Right lung (tissue), 5 donors: ENCODE data around the gene AKAP6. TPM values are rescaled to one million over a fixed set of nuclear protein-coding genes. Genes with fewer than 3 reads are reported as not detected.

Experiments
- DNase-seq, 2 donors: peaks; one replicate each; pipeline ENCODE4 v3.0.0-alpha.2; 2013
- polyA plus RNA-seq, 5 donors: library from polyadenylated mRNA; unstranded; fragments of 120-200 nt; gene quantifications; one replicate each; pipeline versions ENCODE4 v1.2.1 to v1.2.3, GENCODE V29; 2013; ENCODE audit warnings: inconsistent platforms in 1 of 5, low replicate concordance in 1 of 5; ENCODE audit not compliant: insufficient read length in 5 of 5, insufficient read depth in 1 of 5

Gene AKAP6
- polyA plus RNA-seq, 5 donors, result 3.3 to 6.4 (median 6.1) TPM

DNA sequence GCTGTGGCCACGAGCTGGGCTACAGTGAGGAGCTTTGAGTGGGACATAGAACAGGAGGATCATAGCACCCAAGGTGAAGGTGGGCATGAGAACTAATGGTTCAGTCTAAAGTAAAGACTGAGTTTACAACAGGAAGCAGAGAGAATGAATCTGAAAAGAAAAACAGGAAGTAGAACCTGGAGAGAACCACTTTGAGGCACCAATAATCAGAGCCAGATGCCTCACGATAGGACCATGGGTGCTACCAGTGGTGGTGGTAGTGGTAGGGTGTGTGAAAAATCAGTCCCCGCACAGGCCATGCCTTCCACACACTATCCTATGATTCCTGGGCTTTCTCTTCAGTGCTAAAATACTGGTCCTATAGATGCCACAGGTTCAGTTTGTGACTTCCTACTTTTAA, 293.6 kb downstream of the AKAP6 start:
- DNase-seq, result no peak

DNA sequence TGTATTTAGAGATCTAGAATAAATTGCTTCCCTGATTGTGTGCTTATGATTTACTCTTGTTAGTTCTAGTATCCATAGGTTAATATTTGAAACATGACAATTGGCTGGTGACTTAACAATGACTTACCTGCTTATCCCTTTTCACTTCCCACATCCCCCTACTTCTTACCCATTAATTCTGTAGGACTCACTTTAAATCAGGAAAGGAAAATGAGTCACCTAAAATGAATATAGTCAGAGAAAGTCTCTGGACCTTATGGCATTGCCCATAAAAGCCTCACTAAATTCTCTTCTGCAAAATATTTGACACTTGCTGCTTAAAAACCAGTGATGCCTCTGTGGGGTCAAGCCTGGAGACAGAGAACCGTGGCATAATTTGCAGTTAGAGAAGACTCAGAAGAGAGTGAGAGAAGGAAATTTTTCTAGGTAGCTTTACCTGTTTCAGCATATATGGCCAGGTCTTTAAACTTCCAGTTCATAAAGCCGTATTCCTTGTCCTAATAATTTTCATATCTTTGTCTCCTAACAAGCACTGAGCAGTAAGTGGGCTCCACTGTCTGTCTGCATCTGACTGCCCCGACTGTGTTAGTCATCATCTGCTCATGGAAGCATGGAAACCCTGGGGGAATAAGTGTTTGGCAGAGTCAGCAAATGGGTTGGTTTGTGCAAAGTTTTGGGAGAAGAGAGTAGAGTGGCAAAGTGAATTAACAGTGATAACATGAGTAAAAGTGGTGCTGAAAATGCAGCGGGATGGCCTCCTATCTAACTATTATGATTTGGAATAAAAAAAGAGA, 294.4 kb downstream of the AKAP6 start:
- DNase-seq, result no peak

DNA sequence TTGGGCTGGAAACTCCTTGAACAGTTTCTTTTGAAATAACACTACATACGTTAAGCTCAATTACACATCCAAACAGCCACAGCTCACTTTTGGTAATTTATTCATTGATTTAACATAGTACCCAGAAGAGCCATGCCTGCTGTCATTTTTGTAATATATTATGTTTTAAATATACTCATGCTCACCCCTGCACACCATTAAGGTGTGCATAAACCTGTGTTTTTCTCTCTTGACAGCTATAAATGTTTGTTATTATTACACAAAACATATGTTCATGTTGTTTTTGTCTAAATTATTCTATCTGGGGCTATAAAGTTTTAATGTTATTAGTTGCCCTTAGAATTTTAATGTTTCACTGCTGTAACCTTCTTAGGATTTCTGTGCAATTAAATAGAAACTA, 296.1 kb downstream of the AKAP6 start:
- DNase-seq, result no peak

DNA sequence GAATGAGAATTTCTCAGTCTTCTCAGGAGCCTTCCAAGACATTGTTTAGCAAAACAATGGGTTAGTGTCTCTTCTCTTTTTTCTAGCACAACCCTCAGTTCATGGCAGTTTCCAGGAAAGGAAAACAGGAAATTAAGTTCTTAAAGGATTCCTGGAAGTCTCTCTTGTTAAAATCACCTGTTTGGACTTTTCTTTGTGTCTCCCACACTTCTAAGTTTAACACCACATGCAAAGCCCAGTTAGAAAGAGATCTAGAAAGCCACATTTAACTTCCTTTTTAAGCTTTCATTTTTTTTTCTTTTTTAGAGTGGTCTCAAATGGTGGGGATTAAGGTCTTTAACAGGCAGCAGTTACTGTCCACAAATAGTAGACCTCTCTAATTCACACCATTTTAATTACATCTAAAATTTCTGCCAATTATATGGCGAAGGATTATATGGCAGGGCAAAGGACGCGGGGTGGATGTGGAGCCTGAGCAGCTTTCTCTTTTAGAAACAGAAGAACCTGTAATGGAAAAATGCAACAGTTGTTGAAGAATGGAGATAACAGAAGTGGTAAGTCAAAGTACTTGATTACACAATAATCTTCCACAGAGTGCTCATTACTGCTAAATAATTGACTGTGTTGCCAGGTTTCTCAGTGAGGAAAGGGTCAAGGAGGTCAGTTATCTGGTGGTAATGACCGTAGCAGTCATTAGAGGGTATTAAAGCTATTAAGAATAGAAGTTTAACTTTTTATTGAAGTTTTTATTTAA, 298.6 kb downstream of the AKAP6 start:
- no peak for DNase-seq

DNA sequence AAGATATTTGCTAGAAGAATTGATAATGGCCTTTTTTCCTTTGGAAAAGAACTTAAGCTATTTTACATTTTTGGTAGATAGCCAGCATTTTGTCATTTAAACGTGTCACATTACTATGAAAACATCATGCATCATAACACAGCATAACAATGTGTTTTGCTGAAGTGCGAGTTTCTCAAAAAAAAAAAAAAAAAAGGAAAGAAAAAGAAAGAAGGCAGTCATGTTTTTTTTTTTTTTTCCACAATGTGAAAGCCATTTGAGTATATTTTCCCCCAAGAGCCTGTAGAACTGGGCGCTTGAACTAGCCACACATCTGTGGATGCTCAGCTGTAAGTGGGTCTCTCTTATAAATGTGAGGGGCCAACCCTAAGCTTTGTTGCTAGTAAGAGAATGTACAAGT, 300.1 kb downstream of the AKAP6 start:
- no peak for DNase-seq

DNA sequence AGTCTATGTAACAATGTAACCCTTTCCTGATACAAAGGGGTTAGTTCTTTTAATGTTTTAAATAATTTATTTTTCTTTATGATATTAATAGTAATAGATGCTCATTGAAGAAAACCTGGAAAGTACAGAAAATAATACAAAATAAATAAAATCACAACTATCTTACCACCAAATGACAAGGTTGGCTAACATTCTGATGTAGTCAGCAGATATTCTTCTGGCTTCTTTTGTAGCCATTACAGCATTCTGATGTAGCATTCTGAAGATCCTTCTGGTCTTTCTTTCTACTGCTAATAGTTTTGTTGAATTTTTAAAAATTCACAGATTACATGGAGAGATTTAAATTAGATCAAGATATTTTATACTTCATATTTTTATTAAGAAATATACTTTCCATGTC, 301.6 kb downstream of the AKAP6 start:
- no peak for DNase-seq

DNA sequence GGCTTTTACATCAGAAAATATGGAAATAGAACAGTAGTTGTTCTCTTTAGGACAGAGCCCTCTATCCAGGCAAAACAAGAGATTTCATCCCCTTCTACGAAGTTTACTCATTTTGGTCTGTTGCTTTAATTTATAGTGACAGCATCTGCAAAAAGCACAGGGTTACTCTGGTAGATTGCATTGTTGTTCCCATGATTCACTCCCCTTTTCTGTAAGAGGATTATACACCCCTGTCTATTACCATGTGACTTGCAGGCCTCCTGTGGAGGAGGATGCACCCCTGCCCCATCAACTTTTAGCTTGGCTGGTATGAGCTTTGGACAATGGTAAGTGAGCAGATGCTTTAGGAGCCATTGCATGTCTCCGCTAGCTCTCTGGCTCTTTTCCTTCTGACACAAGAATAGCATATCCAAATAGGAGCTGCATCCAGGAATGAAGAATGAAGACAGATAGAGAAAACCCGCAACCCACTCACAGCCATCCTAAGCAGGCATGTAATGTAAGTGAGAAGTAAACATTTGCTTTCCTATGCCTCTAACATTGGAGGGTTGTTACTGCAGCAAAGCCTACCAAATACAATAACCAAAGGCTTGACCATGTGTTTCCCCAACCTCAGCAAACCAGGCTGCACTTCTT, 304.2 kb downstream of the AKAP6 start:
- no peak for DNase-seq

DNA sequence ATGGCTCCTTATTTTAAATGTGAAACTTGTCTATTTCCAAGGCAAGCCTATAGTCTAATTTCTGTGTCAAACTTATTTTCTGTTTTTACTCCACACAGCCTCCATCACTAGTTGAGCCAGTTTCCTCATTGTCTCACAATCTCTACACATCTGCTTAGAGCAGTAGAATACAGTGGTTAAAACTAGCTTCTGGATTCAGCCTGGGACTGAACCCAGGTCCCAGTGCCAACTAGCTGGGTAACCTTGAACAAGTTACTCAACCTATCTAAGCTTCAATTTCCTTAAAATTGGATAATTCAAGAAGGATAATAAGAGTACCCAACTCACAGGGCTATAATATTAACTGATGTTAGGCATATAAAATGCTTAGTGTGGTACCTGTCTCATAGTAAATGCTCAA, 304.8 kb downstream of the AKAP6 start:
- no peak for DNase-seq

DNA sequence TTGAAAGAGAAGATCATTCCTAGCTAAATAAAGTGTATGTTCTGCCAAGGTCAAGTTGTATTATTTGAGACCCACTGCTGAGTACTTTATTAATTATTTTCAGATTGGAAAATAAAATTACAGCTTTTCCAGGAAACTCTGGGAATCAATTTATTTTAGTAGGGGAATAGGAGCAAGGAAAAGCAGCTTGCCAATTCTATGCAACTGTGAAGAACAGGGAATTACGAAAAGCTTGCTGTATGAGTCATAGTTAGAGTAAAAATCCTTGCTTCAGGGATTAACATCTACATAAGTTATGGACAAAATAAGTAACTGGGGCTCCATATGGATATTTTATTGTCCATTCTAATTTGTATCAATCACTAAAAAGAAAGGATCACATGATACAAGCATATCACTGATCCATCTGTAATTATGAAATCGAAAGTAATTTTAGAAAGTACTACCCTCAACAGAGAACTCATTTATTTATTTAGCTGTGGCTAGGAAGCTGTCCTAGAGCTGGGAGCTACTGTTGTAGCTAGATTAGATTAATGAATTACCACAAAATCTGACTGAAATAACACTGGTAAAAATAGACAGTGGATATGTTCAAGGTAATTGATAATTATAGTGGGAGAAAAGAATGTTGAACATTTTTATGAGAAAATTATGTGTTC, 306.1 kb downstream of the AKAP6 start:
- no peak for DNase-seq

DNA sequence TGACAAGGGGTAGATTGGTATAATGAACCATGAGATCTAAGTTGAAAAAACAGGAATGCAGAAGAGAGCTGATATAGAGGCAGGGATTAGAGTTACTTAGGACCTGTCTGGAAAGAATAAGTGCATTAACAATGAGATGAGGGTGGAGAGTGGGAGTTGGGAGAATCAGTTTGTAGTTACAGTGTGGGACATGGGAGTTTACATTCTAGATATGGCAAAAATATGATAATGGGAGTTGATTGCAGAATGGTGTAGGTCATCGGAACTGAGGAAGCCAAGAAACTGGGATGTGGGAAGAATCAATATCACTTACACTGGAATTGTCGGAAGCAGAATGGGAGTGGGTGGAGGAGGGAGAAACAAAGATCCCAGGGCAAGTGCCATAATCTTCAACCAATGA, 308.5 kb downstream of the AKAP6 start:
- no peak for DNase-seq

DNA sequence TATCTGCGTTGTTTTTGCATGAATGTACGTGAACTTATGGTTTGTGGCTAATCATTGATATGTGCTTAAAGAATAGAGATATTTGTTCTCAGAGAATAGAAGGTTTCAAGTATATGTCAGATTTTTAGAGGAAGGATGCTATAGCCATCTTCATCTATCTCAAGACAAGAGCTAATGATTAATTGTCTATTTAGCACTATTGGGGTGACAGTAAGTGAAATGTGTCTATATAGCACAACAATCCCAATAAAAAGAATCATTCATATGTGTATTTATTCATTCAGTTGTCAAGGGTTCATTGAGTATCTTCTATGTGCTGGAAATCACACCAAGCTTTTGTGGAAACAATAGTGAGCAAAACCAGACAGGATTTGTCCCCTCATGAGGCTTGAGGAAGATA, 310.1 kb downstream of the AKAP6 start:
- DNase-seq, result no peak

DNA sequence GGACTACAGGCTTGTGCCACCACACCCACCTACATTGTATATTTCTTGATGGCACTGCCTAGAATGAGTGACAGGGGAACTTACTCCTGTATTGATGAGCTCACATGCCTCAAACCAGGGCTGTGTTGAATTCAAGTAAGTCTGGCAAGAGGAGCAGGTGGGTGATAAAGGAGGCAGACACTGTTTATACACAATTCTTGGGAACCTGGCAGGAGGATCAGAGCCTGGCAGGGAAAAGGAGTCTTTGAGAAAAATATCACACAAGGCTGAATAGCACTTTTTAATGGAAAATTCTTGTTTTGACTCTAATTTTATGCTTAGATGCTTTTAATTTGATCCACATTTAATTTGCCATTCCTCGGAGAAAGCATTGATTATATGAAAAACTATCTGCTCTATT, 316.5 kb downstream of the AKAP6 start:
- no peak for DNase-seq

DNA sequence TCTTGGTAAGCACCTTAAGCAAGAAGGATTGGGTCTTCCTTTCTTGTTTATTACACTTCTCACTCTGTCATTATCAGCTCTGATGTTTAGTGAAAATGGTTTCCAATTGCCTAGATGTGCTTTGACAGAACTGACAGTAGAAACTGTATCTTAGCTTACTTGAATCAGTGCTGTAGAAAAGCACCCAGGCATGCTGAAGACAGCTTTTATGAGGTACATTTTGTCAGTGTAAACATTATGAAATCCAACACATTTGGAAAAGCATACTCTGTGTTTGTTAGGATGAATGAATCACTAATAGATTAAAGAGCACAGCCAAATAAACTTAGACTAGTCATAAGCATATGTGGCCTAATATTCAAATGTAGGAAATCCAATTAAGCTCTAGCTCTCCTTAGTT, 319.3 kb downstream of the AKAP6 start:
- DNase-seq, result no peak

DNA sequence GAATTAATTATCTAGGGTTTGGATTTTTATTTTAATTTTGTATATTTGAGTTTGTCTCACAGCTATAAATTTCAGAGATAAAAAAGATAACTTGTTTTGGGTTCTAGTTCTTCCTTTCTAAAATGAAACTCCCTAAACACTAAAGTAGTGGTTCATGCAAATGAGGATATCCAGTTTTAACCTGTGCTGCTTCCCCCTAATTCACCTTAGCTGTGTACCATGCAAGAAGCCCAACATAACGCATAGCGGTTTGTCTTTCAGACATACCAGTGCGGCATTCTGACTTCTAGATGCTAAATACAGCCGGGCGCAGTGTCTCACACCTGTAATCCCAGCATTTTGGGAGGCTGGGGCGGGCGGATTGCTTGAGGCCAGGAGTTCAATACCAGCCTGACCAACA, 320.9 kb downstream of the AKAP6 start:
- DNase-seq, result no peak

DNA sequence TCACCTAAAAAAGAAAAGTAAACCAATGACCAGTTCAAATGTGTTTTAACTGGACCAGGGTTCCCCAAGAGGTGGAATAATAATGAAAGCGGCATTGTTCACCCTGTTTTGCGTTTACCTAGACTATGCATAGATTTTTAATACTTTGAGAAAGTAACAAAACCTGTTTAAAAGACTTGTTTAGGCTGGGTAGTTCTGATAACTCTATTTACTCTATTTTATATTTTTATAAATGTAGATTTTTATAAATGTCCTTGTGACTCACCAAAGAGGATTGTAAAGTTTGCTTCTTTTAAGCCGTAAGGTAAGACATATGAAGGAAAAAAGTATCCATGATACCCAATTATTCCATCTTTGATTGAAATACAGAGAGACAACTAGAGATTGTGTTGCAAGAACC, 321.6 kb downstream of the AKAP6 start:
- DNase-seq, result no peak

DNA sequence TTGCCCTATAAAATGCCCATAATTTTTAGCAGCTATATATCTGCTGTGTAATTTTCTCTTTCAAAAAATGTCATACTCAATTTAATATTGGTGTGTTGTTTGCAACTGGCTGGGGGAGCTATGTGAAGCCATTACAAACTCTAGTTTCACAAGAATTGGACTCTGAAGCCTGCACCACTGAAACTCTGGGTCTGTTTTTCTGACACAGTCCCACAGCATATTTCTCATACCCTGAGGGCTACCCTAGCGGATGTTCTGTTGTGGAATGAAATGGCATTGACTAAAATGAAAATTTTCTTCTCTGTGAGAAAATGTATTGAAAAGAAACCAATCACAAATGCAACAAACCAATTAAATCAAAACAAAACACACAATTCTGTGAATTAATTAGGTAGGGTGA, 325.0 kb downstream of the AKAP6 start:
- DNase-seq, result no peak

DNA sequence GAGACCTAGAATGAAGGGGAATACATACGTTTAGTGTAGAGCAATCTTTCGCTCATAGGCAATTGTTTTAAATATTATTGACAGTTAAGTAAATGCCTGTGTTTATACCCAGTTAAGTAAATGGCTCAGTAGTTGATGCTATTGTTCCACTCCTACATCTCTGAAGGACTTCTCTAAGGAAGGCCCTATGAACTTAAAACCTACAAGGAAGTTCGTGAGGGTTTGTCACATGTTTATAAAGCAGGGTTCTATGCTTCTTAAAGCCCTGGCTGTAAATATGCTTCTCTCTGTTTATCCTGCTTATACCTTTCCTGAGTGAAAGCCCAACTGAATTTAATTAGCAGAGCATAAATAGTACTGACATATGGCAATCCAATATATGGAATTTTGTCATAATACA, 327.5 kb downstream of the AKAP6 start:
- DNase-seq, result no peak

DNA sequence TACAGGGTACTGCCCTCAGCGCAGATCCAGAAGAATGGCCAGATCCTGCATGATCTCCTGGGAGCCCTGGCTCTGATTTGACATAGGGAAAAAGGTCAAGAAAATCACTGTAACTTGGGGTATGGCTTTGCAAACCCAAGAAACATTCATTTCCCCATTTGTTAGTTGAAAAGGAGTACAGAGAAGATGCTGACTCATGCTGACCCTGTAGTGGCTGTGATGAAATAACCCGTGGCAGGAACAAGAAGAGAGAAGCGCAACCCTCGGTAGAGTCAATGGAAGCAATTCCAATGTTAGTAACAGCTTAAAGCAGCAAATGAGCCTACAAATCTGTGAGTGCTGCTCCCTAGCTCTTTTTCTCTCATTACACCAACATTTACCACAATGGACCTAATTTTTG, 328.0 kb downstream of the AKAP6 start:
- DNase-seq, result no peak

DNA sequence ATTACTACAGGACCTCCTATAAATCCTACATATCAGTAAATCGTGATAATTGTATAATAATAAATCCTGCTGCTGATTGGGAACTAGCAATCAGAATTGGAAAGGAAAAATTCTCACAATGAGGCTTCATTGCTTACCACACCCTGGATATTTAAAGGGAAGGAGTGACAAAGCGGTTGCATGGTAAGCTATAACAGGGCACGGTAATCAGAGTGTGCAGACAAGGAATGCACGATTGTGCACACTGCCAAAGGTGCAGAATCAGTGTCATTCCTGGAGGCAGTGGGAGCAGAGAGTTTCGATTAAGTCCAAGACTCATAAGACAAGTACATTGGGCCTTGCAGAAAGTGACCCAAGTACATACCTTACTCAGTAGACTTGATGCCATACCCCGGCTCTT, 332.1 kb downstream of the AKAP6 start:
- no peak for DNase-seq

DNA sequence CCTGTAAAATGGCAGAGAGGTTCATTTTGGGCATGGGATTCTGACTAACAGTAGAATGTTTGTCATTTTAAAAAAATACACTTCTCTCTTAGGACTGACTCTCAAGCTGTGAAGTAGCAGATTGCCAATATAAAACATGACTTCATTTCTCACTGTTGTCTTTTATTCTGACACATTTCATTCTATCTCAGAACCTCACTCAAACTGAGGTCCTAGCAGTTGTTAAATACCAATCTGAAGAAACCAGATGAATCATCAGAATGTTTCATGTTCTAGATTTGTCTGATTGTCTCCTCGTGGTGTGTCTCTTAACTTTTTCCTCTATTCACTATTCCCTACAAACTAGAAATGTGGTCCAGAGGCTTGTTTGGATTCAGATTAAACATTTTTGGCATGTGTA, 333.1 kb downstream of the AKAP6 start:
- DNase-seq, result no peak

DNA sequence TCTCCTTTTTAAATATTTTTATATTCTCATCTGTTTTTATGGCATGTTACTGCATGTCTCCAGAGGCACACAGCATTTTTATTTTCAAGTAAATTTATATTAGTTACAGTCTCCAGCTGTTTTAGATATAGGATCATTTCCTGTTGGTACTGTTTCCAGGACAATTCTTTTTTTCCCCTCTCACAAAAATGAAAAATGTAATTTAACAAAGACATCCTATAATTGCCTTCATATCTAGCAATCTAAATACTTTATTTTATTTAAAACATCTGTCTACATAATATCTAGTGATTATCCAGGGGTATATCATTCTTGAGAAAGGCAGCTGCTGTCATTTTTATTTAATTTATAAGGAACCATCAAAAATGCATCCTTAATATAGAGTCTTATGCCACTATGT, 337.2 kb downstream of the AKAP6 start:
- DNase-seq, result no peak

DNA sequence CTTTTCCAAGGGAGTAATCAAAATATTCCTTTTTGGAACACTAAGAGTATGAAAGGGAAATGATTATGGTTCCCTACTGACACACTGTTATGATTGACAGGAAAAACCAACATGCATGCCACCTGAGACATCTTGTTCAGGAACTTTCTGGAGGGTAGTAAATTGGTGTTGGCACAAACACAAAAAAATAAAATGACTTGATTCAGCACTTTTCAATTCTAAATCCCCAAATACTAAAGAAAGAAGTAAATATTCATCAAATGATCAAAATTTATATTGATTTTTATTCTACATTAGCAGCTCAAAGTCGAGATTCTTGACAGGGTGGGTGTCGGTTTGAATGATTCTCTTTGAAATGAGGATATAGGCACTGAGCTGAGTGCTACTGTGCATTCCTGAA, 338.2 kb downstream of the AKAP6 start:
- DNase-seq, result no peak

DNA sequence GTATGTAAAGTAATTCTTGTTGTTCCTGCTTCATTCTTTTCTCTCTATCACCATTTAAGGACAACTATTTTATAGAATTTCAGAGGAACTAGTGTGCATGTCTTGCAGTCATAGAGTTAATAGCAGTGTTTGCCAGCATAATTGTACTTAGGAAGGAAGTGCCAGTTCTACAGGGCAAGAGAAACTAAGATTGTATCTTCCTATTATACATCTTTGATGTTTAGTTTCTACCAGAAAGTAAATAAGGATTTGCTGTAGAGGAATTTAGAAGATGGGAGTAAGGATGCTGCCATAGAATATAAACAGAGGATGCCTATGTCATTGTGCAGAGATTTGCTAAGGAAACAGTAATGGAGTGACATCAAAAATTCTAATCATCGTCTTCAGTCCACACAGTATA, 338.7 kb downstream of the AKAP6 start:
- DNase-seq, result no peak
